Limb (tissue), 2 donors: Measurements from ENCODE around the gene SPANXN3.
"Not testable (repeated sequence)": the region's sequence is repeated elsewhere in the genome, so short reads cannot be mapped to it uniquely, and the experiment has no call there.

Experiments used
- DNase-seq, 2 donors: peaks; one replicate each; pipeline ENCODE4 v3.0.0-alpha.2; 2016; ENCODE audit errors: extremely low spot score in 2 of 2

SPANXN3 gene

GRCh38 chrX:143517375-143517774, at the start of gene SPANXN3:
SPANXN3 (minus strand) TSS chrX:143517475; CDS start chrX:143517391, 84 bp downstream.
- not testable (repeated sequence) for DNase-seq

DNA sequence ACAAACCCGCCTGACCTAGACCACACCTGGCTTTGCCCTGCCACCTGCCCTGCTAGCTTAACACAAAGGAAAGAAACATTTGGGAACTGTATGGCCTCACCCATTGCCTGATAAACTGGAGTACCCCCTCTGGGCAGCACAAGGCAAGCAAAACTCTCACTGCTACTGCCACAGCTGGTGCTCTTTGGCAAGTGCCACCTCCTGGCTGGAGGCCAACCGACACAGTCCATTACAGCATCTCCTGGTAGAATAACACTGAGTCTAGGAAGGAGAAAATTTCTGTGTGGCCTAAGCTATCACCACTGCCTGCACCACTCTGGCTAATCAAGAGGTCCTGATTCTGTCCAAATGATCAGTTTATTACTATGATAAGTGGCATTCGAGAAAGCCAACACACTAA, 18.9 kb upstream of the SPANXN3 start:
- peak in 1 of 2 donors; percentile 32 for DNase-seq

- DNase-seq: not testable (repeated sequence)
Observed at GRCh38 chrX:143502196-143502595, 15.1 kb downstream of the SPANXN3 start.

DNA sequence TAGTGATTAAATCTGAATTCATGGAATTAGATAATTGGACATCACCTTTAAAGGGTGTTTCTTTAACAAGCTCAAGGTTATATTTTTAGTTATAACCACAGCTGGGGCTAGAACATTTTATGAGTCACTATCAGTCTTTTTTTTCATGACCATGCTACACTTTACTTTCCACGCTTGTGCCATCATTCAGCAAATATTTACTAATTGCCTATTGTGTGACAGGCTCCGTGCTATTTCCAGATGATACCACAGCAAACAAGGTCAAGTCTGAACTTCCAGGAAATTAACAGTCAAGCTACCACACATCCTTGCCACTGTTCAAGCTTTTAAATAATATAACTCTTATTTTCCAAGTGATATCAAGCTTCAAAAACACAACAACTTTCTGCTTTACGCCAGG, 16.5 kb downstream of the SPANXN3 start:
- no peak for DNase-seq

DNA sequence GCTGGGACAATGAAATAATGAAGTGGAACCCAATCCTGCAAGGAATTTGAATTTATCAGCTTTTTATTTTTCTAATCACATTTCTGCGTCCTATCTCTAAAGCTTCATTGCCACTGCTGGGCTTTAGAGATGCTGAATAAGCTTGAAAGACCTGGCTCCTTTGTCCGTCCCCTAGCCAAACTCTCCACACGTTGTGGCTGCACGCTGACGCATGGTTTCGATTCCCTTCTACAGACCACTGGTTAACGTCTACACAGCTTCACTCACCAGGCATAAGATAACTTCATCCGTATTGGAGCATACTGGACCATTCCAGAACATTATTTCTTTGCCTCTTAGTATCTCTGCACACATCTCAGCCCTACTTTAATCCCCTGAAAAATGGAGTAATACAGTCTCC, 31.2 kb downstream of the SPANXN3 start:
- no peak for DNase-seq

DNA sequence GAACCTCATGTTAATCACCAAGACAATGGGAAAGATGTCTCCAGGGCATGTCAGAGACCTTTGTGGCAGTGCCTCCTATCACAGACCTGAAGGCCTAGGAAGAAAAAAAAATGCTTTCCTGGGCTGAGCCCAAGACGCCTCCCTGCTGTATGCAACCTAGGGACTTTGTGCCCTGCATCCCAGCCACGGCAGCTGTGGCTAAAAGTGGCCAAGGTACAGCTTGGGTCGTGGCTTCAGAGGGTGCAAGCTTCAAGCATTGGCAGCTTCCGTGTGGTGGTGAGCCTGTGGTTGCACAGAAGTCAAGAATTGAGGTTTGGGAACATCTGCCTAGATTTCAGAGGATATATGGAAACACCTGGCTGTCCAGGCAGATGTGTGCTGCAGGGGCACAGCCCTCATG, 40.5 kb downstream of the SPANXN3 start:
- no peak for DNase-seq

- DNase-seq: no peak
Observed at GRCh38 chrX:143472347-143472938, 44.8 kb downstream of the SPANXN3 start.

- DNase-seq: no peak
Observed at GRCh38 chrX:143466130-143466529, 51.1 kb downstream of the SPANXN3 start.

- DNase-seq: no peak
Observed at GRCh38 chrX:143462696-143463095, 54.6 kb downstream of the SPANXN3 start.

DNA sequence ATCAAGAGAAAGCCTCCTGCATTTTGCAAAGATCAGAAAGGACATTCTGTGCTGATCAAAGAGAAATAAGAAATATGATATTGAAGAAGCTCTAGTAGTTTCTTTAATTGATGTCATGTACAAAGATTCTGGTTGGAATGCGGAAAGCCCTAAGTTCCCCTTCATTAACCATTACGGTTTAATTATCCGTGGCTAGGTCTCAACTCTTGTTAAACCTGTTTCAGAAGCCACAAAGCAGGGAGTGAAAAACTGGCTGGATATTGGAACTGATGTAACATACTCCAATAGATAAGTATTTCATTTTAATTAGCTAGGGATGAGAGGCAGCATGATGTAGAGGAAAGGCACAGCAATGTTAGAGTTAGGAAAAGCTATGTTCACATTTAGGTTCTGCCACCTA, 55.7 kb downstream of the SPANXN3 start:
- DNase-seq: no peak
